Panc1 (cell line): ENCODE measurements around the gene STAM2. TPM values are rescaled to one million over a fixed set of nuclear protein-coding genes. Genes with fewer than 3 reads are reported as not detected.

Experiments used
- ATAC-seq: fragments of 200-7000 bp; cut with Tn5 transposase; 2 replicates; pipeline ENCODE4 v1.9.1; 2020; ENCODE audit warnings: mild to moderate bottlenecking, moderate library complexity
- BruUV-seq: library from RNA; stranded (reverse); fragments of 400-500 nt; replicated peaks from 2 replicates; lab custom pipeline; 2021; lab: Mats Ljungman, UMichigan
- CTCF ChIA-PET: fragments of 300-600 bp; sonication (Branson Sonifier 250); formaldehyde crosslinking; loops from one replicate; lab custom pipeline; 2022; ENCODE audit warnings: antibody characterized with exemption; lab: Charles Lee
- POLR2A ChIA-PET: fragments of 300-600 bp; sonication (Branson Sonifier 250); formaldehyde crosslinking; loops from one replicate; lab custom pipeline; 2022; ENCODE audit warnings: antibody characterized with exemption; lab: Charles Lee
- DNase-seq: peaks from one replicate; pipeline ENCODE4 v3.0.0-alpha.2; 2010; ENCODE audit warnings: low read depth, low spot score
- H3K27ac ChIP-seq: 2 replicates; pipeline ENCODE4 v1.5.1; 2011; ENCODE audit warnings: mild to moderate bottlenecking, low read length, inconsistent platforms
- H3K27me3 ChIP-seq: fragments of 200-500 bp; sonication (Bioruptor generic); 2 replicates; pipeline ENCODE4 v1.6.0; 2014; ENCODE audit warnings: low read length, inconsistent platforms; ENCODE audit not compliant: control insufficient read depth, insufficient read depth
- H3K36me3 ChIP-seq: fragments of 200-500 bp; sonication (Bioruptor generic); 2 replicates; pipeline ENCODE4 v1.5.1; 2014; ENCODE audit warnings: inconsistent platforms, mild to moderate bottlenecking, low read length, moderate library complexity; ENCODE audit not compliant: control insufficient read depth, insufficient read depth
- H3K4me1 ChIP-seq: 2 replicates; pipeline ENCODE4 v1.5.1; 2011; ENCODE audit warnings: inconsistent platforms, mild to moderate bottlenecking, low read length, moderate library complexity; ENCODE audit not compliant: control insufficient read depth, insufficient read depth
- H3K4me3 ChIP-seq, 2 experiments: 2 replicates each; pipeline ENCODE4 v1.5.1; 2011 to 2012; ENCODE audit warnings: low read depth in 2 of 2, low read length in 2 of 2, mild to moderate bottlenecking in 2 of 2, inconsistent platforms in 1 of 2, moderate library complexity in 1 of 2
- H3K9me3 ChIP-seq: fragments of 200-500 bp; sonication (Bioruptor generic); 2 replicates; pipeline ENCODE4 v1.5.1; 2014; ENCODE audit warnings: low read depth, mild to moderate bottlenecking, inconsistent platforms, low read length, moderate library complexity; ENCODE audit not compliant: control insufficient read depth, insufficient read depth
- POLR2AphosphoS5 ChIP-seq: IDR thresholded peaks from 2 replicates; pipeline ENCODE4 v1.6.1; 2012; ENCODE audit warnings: mild to moderate bottlenecking, low read depth, low read length, moderate library complexity
- REST ChIP-seq, 2 experiments: IDR thresholded peaks; 2 replicates each; pipeline ENCODE4 v1.6.1; 2011 to 2012; ENCODE audit warnings: low read depth in 2 of 2, control low read depth in 1 of 2, low read length in 1 of 2, mild to moderate bottlenecking in 1 of 2, moderate library complexity in 1 of 2; ENCODE audit not compliant: insufficient read depth in 1 of 2
- SIN3A ChIP-seq: IDR thresholded peaks from 2 replicates; pipeline ENCODE4 v1.6.1; 2012; ENCODE audit warnings: low read depth, mild to moderate bottlenecking, low read length, moderate library complexity, borderline replicate concordance; ENCODE audit not compliant: insufficient read depth
- TCF7L2 ChIP-seq: IDR thresholded peaks from 2 replicates; pipeline ENCODE4 v1.6.1; 2011; ENCODE audit warnings: mild to moderate bottlenecking, low read depth, low read length, inconsistent platforms
- in situ Hi-C: cut with HindIII; loops from 2 replicates; pipeline ENCODE4 v1.10.0; 2016; ENCODE audit warnings: low sequenced_read_pairs, low pct_unique_long_range_greater_than_20kb
- intact Hi-C: fragments of 100-400 bp; cut with micrococcal nuclease; formaldehyde crosslinking; loops from one replicate; pipeline ENCODE4 v1.10.0; 2022; ENCODE audit not compliant: unreplicated experiment
- total RNA-seq: library from RNA; stranded (reverse); gene quantifications from one replicate; pipeline ENCODE4 v1.2.1, GENCODE V29; 2021; ENCODE audit not compliant: unreplicated experiment
- TF ChIP-seq, protein P1 (sequence below): fragments of 450-650 bp; IDR thresholded peaks from 2 replicates; pipeline ENCODE4 v1.5.1; 2017; ENCODE audit warnings: mild to moderate bottlenecking

Gene STAM2
- total RNA-seq, 1 experiment from 2014 or later = 29.1 TPM

DNA sequence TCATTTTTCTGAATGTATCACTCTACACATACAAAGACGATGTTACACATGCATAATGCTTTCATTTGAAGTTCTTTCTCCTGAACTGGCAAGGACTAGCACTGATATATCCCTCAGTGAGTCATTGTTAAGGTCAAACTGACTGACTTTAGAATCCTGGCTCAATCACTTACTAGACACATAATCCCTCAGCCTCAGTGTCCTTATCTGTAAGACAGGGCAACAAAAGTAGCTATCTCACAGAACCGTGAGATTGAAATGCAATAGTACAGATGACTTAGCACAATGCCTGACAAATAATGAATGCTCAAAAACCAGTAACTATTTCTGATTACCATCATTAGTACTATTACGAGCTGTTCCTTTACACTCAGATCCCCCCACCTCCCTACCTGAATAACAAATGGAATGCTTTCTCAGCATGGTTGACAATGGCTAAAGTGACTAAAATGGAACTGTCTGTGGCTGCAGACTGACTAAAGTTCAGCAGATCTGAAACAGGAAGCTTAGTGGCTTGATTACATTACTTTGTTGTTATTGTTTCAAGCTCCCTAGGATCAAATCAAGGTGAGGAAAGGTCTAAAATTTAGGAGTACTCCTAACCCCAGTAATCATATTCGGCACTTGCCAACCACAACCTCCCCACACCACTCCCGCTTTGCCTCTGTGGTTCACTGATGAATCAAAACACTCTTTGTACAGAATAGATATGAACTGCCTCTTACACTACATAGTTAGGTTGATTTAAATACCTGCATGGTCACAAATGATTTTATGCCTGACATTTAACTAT, 40.9 kb downstream of the STAM2 start:
- Histone ChIP-seq H3K9me3 (no peaks in the 10 kb centered on the region), H3K27ac (no peak overlapping the region), H3K4me1 (peaks cover 2% of the 10 kb centered on the region; the same call in 1 of the 2 replicates), H3K27me3 (no peaks in the 10 kb centered on the region), H3K36me3 (no peaks in the 10 kb centered on the region; the same call in 1 of the 2 replicates), H3K4me3 (no peak overlapping the region)
- intact Hi-C loops = no loop called here
- ATAC-seq (no peak), DNase-seq (no peak)
- POLR2A ChIA-PET = no interaction called here
- TF ChIP-seq REST (IDR thresholded peaks at IDR 0.05; ENCODE audit: insufficient read depth in 1 of 2, low read depth in 2 of 2, low read length in 1 of 2) (no peak), SIN3A (no peak), TCF7L2 (no peak), POLR2AphosphoS5 (no peak)
- TF ChIP-seq, protein P1, sequence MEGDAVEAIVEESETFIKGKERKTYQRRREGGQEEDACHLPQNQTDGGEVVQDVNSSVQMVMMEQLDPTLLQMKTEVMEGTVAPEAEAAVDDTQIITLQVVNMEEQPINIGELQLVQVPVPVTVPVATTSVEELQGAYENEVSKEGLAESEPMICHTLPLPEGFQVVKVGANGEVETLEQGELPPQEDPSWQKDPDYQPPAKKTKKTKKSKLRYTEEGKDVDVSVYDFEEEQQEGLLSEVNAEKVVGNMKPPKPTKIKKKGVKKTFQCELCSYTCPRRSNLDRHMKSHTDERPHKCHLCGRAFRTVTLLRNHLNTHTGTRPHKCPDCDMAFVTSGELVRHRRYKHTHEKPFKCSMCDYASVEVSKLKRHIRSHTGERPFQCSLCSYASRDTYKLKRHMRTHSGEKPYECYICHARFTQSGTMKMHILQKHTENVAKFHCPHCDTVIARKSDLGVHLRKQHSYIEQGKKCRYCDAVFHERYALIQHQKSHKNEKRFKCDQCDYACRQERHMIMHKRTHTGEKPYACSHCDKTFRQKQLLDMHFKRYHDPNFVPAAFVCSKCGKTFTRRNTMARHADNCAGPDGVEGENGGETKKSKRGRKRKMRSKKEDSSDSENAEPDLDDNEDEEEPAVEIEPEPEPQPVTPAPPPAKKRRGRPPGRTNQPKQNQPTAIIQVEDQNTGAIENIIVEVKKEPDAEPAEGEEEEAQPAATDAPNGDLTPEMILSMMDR = no peak
- in situ Hi-C loops = no loop called here
- CTCF ChIA-PET = no interaction called here
- no TSS peak for BruUV-seq

GRCh38 chr2:152132306-152132705, 43.3 kb downstream of the STAM2 start:
- POLR2A ChIA-PET = no interaction called here

More at GRCh38 chr2:152132306-152132705, 43.3 kb downstream of the STAM2 start:
- Histone ChIP-seq H3K4me3 (no peak overlapping the region), H3K27me3 (no peaks in the 10 kb centered on the region), H3K36me3 (no peaks in the 10 kb centered on the region; the same call in 1 of the 2 replicates), H3K4me1 (peaks cover 2% of the 10 kb centered on the region; the same call in 1 of the 2 replicates), H3K9me3 (no peaks in the 10 kb centered on the region), H3K27ac (no peak overlapping the region)
- TF ChIP-seq REST (IDR thresholded peaks at IDR 0.05; ENCODE audit: insufficient read depth in 1 of 2, low read depth in 2 of 2, low read length in 1 of 2) (no peak), POLR2AphosphoS5 (no peak), TCF7L2 (no peak), SIN3A (no peak)
- TF ChIP-seq, protein P1 = no peak
- intact Hi-C loops = no loop called here
- DNase-seq (no peak), ATAC-seq (no peak)
- BruUV-seq = no TSS peak
- in situ Hi-C loops = no loop called here
- CTCF ChIA-PET = no interaction called here
